ENCODE measurements around the gene ESR2.
A peak's percentile ranks its signal among the peaks of the same experiment; 100 is the strongest.
"Not testable (repeated sequence)": the region's sequence is repeated elsewhere in the genome, so short reads cannot be mapped to it uniquely, and the experiment has no call there.

Gene ESR2

DNA sequence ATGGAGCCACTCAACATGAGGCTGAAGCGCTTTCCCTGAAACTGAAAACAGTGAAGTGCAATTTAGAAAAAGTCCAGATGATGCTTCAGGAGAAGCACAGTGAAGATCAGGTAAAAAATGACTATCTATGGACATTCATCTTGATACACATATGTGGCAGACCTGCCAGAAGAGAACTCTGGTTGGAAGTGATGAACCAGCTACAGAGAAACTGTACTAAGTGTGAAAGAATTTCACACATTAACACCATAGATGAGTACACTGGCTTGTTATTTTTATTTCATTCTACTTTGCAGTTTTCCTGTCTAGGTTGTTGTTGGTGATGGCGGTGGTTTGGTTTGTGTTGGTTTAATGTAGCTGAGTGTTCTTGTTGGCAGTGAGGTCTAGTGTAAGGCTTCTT is 174.7 kb downstream of the ESR2 start:
- no peak for DNase-seq

DNA sequence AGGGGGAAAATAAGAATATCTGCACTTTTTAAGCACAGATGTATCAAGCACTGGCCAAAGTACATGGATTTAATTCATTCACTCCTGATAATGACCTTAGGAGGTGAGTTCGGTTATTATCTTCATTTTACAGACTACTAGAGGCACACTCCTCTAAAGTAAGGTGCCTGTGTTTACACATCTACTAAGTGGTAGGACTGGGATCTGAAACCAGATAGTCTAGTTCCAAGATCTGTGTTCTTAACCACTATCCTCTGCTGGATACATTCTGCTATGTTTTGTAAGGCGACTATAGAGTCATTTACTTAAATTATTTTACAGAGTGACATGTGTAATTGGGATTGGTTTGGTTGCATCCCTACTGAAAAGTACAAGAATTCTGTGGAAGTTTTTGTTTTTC is 175.3 kb downstream of the ESR2 start:
- DNase-seq: no peak

GRCh38 chr14:64118403-64118742 is 175.8 kb downstream of the ESR2 start:
- not testable (repeated sequence) for DNase-seq

DNA sequence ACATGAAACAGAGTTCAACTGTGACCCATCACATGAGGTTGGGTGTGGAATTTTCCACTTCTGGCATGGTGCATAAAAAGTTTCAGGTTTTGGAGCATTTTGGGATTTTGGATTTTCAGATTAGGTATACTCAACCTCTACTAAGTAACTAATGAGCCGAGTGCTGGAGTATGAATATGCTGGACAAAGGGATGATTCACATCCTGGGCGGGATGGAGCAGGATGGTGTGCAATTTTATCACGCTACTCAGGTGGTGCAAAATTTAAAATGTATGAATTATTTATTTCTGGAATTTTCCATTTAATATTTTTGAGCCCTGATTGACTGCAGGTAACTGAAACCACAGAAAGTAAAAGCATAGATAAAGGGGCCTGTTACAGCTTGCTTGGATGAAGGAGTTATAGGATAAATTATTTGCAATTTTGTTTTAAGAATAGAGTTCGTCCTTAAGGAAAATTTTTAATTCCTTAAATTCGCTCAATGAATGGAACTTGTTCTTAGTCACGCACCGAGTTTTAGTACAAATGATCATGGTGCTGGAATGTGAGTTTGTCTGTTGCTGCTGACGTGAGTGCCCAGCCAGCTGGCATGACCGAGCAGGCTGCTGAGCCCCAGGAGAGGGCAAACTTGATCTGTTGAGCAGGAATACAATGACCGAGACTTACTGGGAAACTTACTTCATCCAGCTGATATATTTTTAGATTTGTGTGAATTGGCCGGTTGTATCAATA is 176.3 kb downstream of the ESR2 start:
- DNase-seq: no peak

GRCh38 chr14:64115401-64115800 is 178.8 kb downstream of the ESR2 start:
- DNase-seq: no peak

DNA sequence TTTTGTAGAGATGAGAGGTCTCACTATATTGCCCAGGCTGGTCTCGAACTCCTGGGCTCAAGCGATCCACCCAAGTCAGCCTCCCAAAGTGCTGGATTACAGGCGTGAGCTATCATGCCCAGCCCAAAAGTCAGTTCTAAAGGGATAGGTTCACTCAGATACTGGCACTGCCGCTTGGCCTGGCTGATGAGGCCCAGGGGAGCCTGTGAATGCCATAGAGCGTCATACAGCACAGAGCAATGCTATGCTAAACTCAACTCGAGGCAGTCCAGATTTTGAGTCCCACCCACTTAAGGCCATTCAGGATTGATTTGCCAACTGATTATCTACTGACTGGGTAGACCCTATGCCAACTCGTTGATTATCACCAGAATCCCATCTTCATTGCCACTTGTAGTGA is 179.4 kb downstream of the ESR2 start:
- DNase-seq: no peak

DNA sequence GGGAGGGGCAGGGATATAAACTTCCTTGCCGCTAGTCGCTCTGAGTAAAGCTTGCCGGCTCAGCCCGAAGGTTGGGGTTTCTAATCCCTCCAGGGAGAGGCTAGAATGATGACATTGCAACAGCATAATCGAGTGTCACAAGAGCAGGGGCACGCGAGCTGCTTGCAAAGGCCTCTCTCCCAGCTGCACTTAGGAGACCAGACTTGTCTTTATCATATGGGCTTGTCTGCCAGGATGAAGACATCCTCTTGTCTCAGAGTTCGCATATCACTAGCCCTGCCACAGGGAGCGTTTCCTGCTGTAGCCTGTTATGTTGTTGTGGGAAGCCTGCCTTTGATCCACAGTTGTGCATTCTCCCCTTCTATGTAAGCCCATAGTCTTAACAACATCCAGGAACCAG is 180.0 kb downstream of the ESR2 start:
- DNase-seq: no peak

DNA sequence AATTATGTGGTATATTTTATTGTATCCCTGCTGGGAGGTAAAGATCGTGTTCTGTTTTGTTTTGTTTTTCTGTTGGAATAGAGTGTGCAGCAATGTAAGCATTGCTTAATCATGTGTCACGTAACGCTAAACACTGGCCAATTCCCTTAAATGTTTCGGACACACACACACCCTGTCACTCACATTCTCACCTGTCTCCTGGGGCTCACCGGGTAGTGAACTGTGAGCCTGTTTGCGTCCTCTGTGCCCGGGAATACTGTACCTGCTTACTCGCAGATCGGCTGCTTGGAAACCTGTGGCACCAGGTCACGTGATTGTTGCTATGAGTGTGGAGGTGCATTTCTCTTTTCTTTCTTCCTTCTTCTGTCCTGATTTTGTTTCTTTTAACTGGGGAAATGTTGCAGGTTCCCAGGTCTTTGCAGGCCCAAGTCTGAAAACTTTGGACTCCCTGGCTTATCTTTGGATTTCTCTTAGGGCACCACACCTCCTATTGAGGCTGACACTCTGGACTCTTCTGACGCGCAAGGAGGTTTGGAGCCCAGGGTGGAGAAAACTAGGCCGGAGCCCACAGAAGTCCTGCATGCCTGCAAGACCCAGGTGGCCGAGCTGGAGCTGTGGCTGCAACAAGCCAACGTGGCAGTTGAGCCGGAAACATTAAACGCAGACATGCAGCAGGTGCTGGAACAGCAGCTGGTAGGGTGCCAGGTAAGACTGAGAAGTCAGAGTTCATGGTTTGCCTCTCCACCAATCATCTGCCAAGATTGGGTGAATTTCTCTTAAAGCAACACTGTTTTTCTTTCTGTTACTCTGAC is 181.1 kb downstream of the ESR2 start:
- no peak for DNase-seq

DNA sequence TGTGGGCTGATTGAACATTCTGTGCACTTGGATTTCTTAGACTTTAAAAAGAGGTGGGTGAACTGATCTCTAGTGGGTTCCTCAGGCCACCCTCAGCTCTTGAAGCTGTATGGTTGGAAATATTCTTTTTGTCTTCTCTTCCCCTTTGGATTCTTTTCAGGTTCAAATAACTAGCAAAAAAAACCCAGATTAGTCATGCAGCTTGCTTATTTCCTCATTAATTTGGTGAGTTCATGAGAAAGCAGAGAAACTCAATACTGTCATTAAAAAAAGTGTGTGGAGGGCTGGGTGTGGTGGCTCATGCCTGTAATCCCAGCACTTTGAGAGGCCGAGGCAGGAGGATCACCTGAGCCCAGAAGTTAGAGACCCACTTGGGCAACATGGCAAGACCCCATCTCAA is 183.4 kb downstream of the ESR2 start:
- DNase-seq: peak; percentile 8

GRCh38 chr14:64109819-64110554 is 184.2 kb downstream of the ESR2 start:
- DNase-seq: no peak

GRCh38 chr14:64107438-64107837 is 186.7 kb downstream of the ESR2 start:
- no peak for DNase-seq

GRCh38 chr14:64098120-64098519 is 196.1 kb downstream of the ESR2 start:
- no peak for DNase-seq

GRCh38 chr14:64095620-64096019 is 198.6 kb downstream of the ESR2 start:
- no peak for DNase-seq

GRCh38 chr14:64092940-64093339 is 201.2 kb downstream of the ESR2 start:
- no peak for DNase-seq

DNA sequence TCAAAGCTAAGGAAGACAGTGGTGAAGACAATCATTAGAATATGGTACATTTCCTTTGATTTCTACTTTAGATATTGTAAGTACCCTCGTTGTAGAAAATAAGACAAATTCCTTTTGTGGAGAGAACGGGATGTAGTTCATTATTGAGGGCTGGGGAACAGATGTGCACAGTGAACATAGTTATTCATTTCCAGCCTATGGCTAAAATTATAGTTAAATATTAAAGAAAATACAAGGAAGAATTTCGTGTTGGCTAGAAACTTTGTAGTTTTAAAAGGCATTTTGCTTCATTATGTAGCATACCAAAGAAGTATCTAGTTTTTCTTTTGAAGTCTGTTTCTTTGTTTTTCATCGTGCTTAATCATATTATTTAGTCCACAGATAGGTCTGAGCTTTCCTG is 201.8 kb downstream of the ESR2 start:
- DNase-seq: no peak

DNA sequence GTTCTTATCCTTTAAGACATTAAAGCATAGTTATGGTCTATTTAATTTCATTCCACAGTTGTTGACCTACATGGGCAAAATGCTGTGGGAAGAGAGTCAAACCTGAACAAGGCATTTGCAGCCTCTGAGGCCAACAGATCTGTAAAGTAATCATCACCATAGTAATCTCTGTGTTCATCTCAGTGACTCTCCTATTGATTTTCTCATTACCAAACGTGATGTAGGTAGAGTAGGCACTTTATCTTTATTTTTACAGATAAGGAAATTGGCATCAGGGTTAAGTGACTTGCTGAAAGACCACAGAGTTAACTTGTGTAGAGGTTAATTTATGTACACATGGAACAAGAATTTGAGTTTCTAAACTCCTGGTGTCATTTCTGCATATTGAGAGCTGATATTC is 203.0 kb downstream of the ESR2 start:
- no peak for DNase-seq

GRCh38 chr14:64089920-64090319 is 204.3 kb downstream of the ESR2 start:
- DNase-seq: no peak

DNA sequence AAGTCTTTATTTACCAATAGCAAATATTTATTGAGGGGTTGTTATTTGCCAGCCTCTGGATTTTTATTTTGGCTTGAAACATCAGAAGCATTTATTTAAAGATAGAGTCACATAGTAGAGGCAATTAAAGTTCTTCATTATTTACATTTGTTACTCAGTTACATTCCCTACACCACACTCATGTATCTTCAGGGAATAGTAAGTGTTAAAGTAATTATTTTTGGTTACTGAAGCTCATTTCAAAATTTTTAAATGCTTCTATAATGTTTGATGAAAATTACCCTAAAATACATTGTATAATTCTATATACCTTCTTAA is 205.6 kb downstream of the ESR2 start:
- DNase-seq: no peak

GRCh38 chr14:64082837-64083236 is 211.3 kb downstream of the ESR2 start:
- no peak for DNase-seq

DNA sequence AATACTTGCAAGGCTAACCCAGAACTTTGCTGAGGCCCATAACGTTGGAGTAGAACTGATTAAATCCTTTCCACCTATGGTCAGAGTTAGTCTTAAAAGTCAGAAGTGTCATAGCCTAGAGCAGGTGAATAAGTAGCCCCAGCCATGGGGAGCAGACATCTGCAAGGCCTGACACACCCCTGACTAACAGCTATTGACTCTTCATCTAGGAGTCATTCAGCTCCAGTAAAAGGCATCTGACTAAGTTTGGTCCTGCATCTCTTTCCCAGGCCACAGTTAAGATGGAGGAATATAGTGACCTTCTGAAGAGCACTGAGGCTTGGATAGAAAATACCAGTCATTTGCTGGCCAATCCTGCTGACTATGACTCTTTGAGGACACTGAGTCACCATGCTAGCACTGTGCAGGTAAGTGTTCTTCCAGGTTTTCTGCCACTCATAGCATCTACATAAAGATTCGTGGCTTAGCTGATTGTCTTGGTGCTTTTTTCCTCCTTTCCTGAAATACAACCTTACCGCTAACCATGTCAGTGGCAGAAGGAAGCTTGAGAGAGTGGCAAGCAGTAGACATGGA is 212.9 kb downstream of the ESR2 start:
- DNase-seq: no peak

DNA sequence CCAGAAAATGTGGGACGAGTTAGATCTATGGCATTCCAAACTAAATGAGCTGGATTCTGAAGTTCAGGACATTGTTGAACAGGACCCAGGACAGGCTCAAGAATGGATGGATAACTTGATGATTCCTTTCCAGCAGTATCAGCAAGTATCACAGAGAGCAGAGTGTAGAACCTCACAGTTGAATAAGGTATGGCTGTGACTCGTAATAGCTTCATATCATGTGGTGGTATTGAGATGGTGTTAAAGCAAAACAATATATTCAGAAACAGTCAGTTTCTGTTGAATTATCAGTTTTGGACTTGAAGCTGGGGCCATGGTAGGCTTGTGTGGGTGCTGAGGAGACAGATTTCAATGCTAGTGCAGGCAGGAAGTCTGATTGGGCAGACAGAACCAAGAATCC is 213.7 kb downstream of the ESR2 start:
- DNase-seq: no peak

DNA sequence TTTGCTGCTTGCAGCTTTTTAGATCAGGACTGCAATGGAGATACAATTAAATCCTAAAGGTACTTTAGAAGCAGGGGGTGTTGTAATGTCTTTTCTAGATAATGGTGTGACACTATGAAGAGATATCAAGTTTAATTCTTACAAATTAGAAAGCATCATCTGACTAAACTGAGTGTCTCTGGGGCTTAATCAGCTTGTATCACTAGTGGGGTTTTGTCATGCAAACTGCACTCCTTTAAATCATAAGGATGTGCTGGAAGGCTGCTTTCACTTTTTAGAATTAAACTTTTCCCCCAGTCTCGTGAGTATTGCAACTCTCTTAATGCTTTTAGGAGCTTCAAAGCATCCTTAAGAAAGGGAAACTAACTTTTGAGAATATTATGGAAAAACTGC is 218.6 kb downstream of the ESR2 start:
- no peak for DNase-seq

DNA sequence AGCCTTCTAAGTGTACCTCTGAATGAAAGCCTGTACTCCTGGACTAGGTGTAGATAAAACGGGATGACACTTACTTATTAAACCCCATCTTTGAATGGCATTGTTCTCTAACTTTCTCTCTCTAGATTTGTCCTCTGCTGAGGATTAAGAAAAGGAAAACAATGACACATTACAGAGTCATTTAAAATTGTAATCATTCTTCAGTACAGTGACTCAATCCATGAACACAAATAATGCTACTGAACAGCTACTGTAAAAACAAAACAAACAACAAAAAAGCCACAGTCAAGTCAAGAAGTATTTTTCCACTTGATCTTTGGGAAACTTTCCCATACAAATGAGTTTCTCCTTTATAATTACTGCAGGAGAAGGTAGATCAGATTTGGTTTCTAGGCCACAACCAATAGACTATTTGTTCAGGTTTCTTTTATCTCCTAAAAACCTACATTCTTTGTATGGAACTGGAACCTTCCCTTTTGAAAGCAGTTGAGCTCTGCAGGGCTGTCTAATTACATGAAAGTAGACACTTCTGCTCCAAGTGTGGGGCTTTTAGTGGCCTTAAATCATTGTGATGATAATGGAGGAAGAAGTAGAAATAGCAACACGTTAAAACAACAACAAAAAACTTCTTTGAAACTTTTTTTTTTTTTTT is 219.1 kb downstream of the ESR2 start:
- DNase-seq: no peak

Measured in suppressor macrophage treated with lipopolysaccharide for 4 hours (primary cell).